ENCODE measurements around the gene SLC17A9. TPM values are rescaled to one million over a fixed set of nuclear protein-coding genes. Genes with fewer than 3 reads are reported as not detected.
A peak's percentile ranks its signal among the peaks of the same experiment; 100 is the strongest.

SLC17A9 gene
- total RNA-seq, 2 experiments from 2014 or later = 78.5 to 78.7 TPM

GRCh38 chr20:62923669-62924441, 28.7 kb upstream of the SLC17A9 start:
- H3K36me3 Mint-ChIP-seq (ENCODE audit: low read depth) = peaks cover 22% of the 10 kb centered on the region
- TF ChIP-seq CTCF (IDR thresholded peaks at IDR 0.05) = no peak
- H3K4me1 Mint-ChIP-seq (ENCODE audit: low read depth) = peaks cover 69% of the 10 kb centered on the region
- no peaks in the 10 kb centered on the region for H3K9me3 Mint-ChIP-seq
- ChIA-PET POLR2A (interaction anchor here (0.9 to 17.8 kb wide), 3 partner anchors 13 to 27 kb away, joined by 3 to 243 read pairs (median 3); partner anchors contain the start of gene GID8), CTCF (interaction anchor here (1.6 to 4.2 kb wide), 3 partner anchors 17 to 29 kb away, joined by 4 to 17 read pairs (median 13); partner anchors contain the start of gene SLC17A9)
- DNase-seq = no peak
- no peaks in the 10 kb centered on the region for H3K27me3 Mint-ChIP-seq
- peak overlapping the region; percentile 97 for H3K4me3 Mint-ChIP-seq
- H3K27ac Mint-ChIP-seq = peak overlapping the region; percentile 95
- intact Hi-C loops (cut with micrococcal nuclease) = no loop called here
- ATAC-seq = no peak

DNA sequence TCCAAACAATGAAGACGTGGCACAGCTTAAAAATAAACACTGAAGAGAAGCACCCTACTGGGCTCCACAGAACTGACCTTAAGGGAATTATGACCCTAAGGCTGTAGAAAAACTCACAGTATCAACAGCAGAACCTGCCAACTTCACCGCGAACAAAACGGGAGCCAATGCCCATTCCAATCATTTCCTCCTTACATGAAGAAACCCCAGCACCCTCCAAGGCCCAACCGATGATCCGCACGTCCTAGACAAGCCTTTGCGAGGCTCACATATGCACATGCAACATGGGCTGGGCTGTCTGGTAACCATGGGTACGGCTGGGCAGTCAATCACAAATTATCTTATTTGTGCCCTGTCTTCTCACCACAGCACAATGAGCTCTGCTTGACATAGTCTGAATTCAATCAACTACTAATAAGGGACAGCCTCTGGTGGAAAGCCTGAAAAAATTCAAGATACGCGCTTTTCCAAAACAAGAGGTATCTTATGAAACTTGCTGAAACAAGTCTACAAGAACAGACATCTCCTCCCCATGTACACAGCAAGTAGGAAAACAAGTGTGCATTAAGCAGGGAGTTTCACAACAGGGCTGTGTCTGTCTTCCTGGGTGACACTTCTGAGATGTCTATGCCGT, 27.9 kb upstream of the SLC17A9 start:
- no peak for TF ChIP-seq CTCF (IDR thresholded peaks at IDR 0.05)
- intact Hi-C loops (cut with micrococcal nuclease) = no loop called here
- ATAC-seq = no peak
- ChIA-PET CTCF (interaction anchor here (1.6 to 4.2 kb wide), 4 partner anchors 11 to 29 kb away, joined by 4 to 17 read pairs (median 12); partner anchors contain the start of gene SLC17A9), POLR2A (interaction anchor here (0.9 to 17.8 kb wide), 5 partner anchors 12 to 129 kb away, joined by 3 to 243 read pairs (median 3); partner anchors contain the start of gene GID8)
- peaks cover 64% of the 10 kb centered on the region for H3K4me1 Mint-ChIP-seq (ENCODE audit: low read depth)
- H3K36me3 Mint-ChIP-seq (ENCODE audit: low read depth) = peaks cover 24% of the 10 kb centered on the region
- H3K27ac Mint-ChIP-seq = peak overlapping the region; percentile 95
- DNase-seq = peak; percentile 48
- H3K9me3 Mint-ChIP-seq = no peaks in the 10 kb centered on the region
- H3K4me3 Mint-ChIP-seq = peak overlapping the region; percentile 97
- H3K27me3 Mint-ChIP-seq = no peaks in the 10 kb centered on the region

GRCh38 chr20:62925076-62925419, 27.5 kb upstream of the SLC17A9 start:
- no peaks in the 10 kb centered on the region for H3K27me3 Mint-ChIP-seq
- POLR2A ChIA-PET = interaction anchor here (0.9 to 17.8 kb wide), 8 partner anchors 9 to 130 kb away, joined by 3 to 243 read pairs (median 6); partner anchors contain the start of genes GID8 and SLC17A9
- DNase-seq (no peak), ATAC-seq (no peak)
- H3K27ac Mint-ChIP-seq = peak overlapping the region; percentile 95
- H3K9me3 Mint-ChIP-seq = no peaks in the 10 kb centered on the region
- peak overlapping the region; percentile 97 for H3K4me3 Mint-ChIP-seq
- no peak for TF ChIP-seq CTCF (IDR thresholded peaks at IDR 0.05)
- peaks cover 26% of the 10 kb centered on the region for H3K36me3 Mint-ChIP-seq (ENCODE audit: low read depth)
- CTCF ChIA-PET = interaction anchor here (0.6 to 3.3 kb wide), 6 partner anchors 9 to 28 kb away, joined by 3 to 13 read pairs (median 4); partner anchors contain the start of gene SLC17A9
- peaks cover 63% of the 10 kb centered on the region for H3K4me1 Mint-ChIP-seq (ENCODE audit: low read depth)
- intact Hi-C loops (cut with micrococcal nuclease) = no loop called here

DNA sequence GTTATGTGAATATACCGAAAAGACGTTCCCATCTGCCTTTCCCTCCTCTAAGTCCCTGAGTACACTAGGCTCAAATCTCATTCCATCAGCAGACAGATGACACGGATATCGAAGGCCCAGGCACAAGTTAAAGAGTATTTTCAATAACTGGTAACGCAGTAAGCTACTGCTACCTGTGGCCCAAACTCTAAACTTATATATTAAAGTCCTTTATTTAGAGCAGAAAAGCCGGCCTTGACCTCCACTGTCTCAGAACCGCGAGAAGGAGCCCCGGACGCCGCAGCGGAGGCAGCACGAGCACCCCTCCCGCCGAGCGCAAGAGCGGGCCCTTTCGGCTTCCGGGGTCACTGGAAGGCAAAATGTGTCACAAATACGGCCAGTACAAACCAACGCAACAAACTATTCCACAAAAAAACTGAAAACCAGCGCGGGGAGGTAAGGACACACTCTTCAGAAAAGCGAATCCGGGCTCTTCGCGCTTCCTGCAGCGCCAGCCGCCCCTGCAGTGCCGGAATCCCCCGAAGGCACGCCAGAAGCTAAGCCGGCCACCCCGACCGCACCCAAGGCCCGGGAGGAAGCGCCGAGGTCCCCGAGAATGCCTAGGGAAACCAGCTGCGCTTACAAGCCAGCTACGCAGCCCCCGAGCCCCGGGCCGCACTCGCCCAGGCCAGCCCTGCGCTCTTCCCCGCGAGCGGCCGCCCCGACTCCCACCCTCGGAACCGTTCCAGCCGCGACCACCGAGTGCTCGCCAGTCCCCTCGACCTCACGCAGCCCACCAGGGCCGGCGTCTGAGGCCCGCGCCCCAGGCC, 26.9 kb upstream of the SLC17A9 start:
- Mint-ChIP-seq H3K4me3 (peak overlapping the region; percentile 97), H3K36me3 (ENCODE audit: low read depth) (peaks cover 30% of the 10 kb centered on the region), H3K4me1 (ENCODE audit: low read depth) (peaks cover 63% of the 10 kb centered on the region), H3K27ac (peak overlapping the region; percentile 95), H3K27me3 (no peaks in the 10 kb centered on the region), H3K9me3 (no peaks in the 10 kb centered on the region)
- peak; percentile 4 for ATAC-seq
- DNase-seq = peak; percentile 69
- no peak for TF ChIP-seq CTCF (IDR thresholded peaks at IDR 0.05)
- intact Hi-C loops (cut with micrococcal nuclease) = no loop called here
- POLR2A ChIA-PET = interaction anchor here (0.9 to 17.8 kb wide), 10 partner anchors 9 to 130 kb away, joined by 3 to 243 read pairs (median 6); partner anchors contain the start of genes GID8 and SLC17A9
- CTCF ChIA-PET = interaction anchor here (0.6 to 3.3 kb wide), 8 partner anchors 9 to 29 kb away, joined by 3 to 14 read pairs (median 4); partner anchors contain the start of gene SLC17A9
